Activated T-cell treated with anti-CD3 and anti-CD28 coated beads for 4 hours (primary cell): ENCODE data around the gene CCDC86.
"Not testable (repeated sequence)": the region's sequence is repeated elsewhere in the genome, so short reads cannot be mapped to it uniquely, and the experiment has no call there.

ENCODE experiments used
- DNase-seq: peaks from one replicate; pipeline ENCODE4 v3.0.0-alpha.2; 2020

CCDC86 gene, protein sequence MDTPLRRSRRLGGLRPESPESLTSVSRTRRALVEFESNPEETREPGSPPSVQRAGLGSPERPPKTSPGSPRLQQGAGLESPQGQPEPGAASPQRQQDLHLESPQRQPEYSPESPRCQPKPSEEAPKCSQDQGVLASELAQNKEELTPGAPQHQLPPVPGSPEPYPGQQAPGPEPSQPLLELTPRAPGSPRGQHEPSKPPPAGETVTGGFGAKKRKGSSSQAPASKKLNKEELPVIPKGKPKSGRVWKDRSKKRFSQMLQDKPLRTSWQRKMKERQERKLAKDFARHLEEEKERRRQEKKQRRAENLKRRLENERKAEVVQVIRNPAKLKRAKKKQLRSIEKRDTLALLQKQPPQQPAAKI

DNA sequence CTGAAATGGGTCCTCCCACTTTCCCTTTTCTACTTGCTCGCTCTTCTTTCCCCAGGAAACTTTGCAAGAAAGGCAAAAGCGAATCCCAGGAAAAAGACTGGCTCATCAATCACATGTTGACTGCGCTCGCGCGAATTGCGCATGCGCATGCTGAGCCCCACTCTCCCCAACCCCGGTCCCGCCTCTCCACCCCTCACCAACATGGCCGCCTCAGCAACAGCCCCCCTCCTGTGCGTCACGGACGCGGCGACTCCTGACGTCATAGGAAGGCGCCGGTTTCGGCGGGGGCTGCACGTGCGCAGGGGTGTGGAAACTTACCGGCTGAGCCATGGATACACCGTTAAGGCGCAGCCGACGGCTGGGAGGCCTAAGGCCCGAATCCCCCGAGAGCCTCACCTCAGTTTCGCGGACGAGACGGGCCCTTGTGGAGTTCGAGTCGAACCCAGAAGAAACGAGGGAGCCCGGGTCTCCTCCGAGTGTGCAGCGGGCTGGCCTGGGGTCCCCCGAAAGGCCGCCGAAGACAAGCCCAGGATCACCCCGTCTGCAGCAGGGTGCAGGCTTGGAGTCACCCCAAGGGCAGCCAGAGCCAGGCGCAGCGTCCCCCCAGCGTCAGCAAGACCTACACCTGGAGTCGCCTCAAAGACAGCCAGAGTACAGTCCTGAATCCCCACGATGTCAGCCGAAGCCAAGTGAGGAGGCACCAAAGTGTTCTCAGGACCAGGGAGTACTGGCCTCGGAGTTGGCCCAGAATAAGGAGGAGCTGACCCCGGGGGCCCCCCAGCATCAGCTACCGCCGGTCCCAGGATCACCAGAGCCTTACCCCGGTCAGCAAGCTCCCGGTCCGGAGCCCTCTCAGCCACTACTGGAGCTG lies at the start of gene CCDC86:
Gene CCDC86 (plus strand): TSS at position 317 of the 871 bp plus-strand sequence. CDS start 12 bp downstream, at position 329.
- peak; percentile 100 for DNase-seq

DNA sequence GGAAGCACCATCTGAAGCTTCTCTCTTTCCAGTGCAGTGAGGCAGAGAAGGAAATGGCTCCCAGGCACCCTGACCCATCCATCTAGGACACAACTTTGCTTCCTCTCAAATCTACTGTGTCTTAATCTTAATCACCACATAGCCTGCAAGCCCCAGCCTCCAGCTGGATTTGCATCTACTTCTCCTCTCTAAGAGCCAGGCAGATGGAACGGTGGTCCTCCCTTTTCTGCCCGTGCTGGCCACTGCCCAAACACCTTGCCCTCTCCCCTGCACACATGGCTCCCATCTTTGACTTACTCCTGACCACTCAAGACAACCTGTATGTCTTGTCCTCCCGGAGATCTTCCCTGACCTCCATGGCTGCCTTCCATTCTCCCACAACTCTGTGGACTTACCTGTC lies 49.4 kb upstream of the CCDC86 start:
- no peak for DNase-seq

DNA sequence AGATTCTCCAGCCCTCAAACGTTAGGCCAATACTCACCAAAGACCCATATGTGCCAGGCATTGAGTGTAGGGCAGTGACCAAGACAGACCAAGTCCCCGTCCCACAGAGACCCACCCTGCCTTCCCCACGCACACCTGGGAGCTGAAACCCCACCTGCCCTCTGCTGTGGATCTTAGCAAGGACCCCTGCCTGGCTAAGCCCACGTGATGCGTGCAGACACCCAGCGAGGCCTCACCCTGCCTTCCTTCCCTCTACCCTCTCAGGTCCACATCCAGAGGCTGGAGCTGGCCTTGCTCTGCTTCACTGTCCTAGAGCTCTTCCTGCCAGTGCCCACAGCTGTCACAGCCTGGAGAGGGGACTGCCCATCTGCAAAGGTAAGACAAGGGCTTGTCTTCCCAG lies 46.6 kb upstream of the CCDC86 start:
- no peak for DNase-seq

DNA sequence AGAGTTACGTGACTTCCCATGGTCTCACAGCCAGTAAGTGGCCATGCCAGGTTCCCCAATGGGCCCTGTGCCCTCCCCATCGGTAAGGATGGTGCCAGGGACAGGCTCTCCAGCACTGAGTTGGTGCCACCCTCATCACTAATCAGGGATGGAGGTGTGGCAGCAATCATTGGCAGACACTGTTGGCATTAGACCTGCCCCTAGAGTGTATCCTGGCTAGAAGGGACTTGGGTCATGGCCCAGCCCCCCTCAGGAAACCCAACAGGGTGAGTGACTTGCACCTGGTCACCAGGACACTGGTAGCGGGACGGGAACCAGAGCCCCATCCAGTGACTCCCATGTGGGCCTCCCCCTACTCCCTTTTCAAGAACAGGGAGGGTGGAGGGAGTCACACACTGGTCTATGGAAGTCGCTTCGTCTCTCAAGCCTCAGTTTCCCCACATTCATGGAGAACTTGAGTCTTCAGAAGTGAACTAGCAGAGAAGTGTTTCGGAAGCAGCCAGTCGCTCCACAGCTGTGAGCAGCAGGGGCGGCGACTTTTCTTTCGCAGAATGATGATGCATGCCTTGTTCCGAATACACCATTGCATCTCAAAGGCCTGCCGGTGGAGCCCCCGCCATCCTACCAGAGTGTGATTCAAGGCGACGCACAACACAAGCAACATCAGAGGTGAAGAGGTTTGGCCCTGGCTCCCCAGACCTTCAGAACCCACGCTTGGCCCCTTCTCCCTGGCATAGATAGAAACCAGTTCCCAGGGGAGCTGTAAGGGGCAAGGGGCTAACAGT lies 43.9 kb upstream of the CCDC86 start:
- no peak for DNase-seq

DNA sequence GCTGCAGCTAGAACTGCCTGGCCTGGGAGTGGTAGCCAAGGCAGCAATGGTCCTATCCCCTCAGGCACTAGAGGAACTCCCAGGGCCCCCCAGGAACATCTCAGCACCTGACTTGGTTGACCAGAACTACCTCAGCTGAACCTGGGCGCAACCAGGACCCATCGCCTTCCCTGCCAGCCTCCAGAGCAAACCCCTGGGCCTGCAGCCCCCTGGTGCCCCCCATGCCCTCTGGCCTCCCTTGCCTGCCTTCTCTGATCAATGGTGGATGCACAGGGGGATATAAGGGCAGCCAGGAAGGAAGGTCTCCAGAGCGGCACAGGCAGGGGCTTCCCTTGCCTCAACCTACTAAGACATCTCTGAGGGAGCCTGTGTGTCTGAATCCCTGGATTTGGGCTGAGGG lies 43.3 kb upstream of the CCDC86 start:
- no peak for DNase-seq

DNA sequence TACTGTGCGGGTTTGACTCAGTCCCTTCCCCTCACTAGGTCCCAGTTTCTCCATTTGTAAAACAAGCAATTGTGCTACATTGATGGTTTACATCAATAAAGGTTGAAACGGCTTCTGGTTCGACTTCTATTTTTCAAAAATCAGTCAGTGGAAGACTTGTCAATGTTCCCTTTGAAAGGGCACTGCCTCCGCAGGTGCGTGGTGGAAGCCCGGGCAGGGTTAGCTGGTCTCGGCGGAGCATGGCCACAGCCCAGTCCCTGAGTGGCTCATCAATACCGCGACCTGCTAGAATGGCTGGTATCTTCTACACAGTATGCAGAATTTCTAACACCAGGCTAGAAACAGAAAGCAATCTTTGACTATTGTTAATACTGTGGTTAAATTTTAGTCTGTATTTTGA lies 40.7 kb upstream of the CCDC86 start:
- no peak for DNase-seq

DNA sequence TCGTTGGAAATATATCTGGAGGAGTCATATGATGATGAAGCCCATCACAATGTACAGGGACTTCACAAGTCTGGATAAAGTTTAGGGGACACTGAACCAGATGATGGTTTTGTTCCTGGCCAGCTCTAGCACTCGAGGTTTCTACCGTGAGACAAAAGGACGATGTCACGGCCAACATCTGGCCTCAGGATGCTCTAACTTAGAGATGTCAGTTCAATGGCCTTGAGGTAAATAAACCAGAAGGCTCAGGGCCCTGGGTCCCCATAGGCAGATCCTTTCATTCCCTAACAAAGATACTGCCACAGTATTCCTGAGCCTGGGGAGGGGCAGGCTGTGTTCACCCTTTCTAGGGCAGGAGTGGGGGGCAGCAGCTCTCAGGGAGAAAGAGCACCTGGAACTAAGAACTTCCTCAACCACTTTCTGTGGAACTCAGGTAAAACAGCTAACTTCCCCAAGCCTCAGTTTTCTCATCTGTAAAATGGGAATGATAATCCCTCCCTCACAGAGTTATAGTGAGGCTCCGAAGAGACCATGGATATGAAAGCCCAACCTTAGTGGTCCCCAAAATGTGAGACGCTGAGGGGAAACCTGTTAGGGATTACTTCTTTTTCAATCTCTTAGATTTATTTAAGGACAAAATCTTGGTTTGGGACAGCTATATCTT lies 38.5 kb upstream of the CCDC86 start:
- DNase-seq = no peak

DNA sequence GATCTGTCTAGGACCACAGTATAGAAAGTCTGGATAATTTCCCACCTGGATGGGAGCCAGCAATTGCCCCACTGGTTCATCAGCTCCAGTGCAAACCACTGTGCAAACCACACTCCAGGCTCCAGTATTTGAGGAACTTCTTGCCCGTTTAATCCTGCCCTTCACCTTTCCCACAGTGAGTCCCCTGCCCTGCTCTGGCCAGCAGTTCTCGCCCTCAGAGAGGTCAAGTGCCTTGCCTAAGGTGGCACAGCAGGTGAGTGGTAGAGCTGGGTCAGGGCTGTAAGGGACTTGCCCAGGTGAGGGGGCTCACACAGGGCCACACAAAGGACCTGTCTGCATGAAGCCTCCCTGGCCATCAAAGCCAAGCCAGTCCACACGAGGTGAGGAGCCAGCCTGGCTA lies 32.7 kb upstream of the CCDC86 start:
- no peak for DNase-seq

DNA sequence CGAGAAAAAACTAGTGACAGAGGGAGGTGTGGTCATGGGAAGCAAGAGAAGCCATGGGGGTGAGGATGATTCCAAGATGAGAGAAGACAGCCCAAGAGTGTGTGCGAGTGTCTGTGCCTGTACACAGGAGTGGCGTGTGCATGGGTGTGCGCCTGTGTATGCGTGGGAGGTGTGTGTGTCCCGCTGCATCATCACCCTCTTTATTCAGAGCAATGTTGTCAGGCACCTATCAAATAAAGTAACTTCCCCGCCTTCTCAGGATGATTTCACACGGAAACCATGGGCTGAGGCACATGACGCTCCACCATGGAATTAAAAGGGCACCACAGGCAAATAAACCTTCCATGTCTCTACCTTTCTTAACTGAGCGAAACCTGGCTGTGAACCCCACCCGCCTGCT lies 32.2 kb upstream of the CCDC86 start:
- no peak for DNase-seq

DNA sequence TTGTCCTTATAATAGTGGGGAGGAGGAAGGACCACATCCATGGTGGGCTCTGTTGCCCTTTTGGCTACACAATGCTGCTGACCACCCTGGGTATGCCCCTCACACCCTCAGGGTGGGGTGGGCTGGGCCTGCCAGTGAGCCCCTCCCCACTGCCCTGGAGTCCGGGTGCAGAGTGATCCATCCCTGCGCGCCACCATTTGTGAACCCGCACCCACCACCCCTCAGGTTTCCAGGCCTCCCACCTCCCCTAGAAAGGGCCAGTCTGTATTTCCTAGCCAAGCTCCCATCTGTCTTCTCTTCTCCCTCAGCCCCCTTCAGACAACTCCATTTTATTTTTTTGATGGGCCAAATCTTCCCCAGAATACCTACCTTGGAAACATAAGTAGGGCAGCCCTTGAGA lies 31.8 kb upstream of the CCDC86 start:
- no peak for DNase-seq

DNA sequence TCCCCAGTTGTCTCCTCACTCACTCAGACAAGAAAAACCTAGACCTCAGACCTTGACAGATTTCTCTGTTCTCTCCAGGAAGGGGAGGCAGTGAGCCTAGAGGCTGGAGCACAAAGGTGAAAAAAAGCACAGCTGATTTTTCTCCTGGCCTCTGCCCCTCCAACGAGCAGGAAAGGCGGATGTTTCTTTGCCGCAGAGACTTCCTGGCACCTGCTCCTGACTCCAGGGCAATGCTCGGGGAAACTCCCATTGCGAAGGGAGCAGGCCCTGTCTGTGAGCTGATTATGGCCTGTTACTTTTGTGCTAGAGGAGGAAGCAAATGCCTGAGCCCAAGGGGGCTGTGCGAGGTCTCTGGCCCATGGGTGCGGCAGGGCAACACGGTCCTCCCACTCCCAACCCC lies 31.3 kb upstream of the CCDC86 start:
- DNase-seq = no peak

DNA sequence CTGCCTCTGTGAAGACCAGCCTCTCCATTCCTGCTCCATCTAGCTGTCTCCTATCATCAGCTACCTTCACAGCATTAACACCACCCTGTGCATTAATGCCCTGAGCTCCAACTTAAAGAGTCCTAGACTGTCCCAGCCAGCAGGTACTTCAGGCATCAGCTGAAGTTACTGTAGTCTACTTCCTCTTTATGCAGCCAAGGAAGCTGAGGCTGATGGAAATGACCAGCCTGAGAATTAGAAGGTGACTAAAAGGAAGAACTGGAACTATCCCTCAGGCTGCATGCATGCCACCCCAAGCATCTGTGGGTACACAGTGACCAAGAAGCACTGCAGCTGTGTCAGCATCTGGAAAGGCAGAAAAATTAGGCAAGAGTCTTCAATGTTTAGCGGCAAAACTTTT lies 28.6 kb upstream of the CCDC86 start:
- DNase-seq = no peak

DNA sequence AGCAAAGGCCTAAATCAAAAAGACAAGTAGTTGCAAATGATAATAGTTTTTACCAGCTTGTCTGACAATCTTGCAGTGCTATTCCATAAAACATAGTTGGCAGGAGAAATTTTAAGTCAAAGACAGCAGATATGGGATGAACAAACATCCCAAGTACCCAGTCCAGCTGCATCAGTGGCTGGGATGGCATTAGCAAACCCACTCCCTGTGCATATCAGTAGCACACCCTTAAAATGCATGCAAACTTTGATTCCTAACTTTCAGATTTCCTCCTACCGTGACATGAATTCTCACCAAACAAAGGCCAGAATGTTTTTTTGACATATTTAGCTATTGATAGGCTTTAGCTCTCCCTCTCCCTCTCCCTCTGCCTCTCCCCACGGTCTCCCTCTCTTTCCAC lies 27.8 kb upstream of the CCDC86 start:
- no peak for DNase-seq

DNA sequence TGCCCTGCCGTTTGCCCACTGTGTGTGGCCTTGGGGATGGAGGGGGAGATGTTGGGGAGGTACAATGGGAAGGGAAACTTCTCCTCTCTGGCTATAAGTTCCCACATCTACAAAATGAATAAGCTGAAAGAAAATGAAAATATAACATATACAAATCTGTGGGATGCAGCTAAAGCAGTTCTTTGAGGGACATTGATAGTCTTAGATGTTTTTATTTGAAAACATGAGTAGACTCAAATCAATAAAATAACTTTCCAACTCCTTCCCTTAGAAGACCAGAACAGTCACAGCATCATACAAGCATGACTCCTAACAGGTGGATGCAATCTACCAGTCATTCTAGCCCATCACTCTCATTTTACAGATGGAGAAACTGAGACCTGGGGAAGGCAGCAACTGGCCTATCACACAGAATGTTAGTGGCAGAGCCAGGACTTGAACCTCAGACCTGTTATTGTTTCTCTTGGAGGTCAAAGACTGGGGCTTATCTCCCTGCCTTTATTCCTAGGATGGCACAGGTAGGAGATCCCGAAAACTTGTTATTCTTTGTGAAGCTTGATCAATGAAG lies 25.2 kb upstream of the CCDC86 start:
- no peak for DNase-seq

DNA sequence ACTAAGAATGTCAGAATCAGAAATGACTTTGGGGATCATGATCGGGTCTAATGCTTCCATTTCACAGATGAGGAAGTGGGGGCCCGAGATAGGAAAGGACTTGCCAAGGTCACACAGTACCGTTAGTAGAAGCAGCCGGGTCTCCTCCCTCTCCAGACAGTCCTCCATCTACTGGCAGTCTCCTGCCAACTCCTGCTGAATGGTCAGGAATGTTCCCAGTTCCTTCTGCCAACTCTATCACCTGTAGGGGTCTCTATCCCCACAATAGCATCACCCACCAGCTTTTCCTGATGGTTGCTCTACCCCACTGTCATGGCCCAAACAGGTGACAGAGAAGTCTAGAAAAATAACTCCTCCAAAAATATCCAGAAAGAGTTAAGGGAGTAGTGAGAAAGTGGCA lies 23.9 kb upstream of the CCDC86 start:
- no peak for DNase-seq

DNA sequence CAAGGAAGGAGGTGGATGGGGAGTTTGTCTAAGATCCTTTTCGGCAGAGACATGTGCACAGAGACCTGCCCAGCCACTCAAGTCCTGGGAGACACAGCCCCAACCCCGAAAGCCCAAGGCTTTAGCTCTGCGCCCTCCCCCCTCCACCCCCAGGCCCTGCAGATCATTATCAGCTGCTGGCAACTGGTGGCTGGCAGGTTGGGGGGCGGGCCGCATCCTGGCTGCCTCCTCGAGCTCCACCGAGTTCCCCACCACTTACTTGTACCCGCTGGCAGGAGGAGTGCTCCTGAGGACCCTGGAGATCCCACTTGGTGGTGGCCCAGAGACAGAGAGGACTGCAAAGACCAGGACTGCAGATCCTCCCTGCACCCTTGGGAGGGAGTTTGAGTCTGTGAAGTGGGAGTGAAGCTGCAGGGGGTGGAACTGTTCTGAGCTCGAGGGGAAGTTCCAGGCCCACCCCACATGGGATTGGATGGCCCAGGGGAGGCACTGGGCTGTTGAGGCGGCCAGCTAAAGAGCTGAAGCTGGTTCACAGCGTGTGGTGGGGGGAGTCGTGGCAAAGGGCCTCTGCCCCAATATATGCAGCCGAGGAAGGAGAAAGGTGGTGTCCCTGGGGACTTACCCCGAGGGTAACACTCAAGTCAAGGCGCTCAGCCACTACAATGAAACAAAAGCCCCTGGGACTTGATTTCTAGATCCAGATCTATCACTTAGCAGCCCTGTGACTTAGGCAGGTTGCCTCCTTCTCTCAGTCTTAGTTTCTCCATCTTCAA lies 19.9 kb upstream of the CCDC86 start:
- DNase-seq = no peak

DNA sequence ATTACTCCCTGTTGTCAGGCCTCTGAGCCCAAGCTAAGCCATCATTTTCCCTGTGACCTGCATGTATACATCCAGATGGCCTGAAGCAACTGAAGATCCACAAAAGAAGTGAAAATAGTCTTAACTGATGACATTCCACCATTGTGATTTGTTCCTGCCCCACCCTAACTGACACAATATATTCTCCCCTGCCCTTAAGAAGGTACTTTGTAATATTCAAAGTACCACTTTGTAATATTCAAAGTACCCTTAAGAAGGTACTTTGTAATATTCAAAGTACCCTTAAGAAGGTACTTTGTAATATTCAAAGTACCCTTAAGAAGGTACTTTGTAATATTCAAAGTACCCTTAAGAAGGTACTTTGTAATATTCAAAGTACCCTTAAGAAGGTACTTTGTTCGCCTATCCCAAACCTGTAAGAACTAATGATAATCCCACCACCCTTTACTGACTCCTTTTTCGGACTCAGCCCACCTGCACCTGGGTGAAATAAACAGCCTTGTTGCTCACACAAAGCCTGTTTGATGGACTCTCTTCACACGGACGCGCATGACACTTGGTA lies 18.1 kb upstream of the CCDC86 start:
- DNase-seq = not testable (repeated sequence)

DNA sequence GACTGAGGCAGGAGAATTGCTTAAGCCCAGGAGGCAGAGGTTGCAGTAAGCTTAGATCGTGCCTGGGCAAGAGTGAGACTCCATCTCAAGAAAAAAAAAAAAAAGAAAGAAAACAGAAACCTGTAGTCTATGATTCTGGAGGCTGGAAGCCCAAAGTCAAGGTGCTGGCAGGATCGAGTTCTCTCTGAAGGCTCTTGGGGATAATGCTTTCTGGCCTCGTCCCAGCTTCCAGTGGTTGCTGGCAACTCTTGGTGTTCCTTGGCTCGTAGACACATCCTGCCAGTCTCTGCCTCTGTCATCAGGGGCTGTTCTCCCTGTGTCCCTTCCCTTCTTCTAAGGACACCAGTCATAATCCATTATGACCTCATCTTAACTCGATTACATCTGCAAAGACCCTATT lies 16.8 kb upstream of the CCDC86 start:
- DNase-seq = no peak

DNA sequence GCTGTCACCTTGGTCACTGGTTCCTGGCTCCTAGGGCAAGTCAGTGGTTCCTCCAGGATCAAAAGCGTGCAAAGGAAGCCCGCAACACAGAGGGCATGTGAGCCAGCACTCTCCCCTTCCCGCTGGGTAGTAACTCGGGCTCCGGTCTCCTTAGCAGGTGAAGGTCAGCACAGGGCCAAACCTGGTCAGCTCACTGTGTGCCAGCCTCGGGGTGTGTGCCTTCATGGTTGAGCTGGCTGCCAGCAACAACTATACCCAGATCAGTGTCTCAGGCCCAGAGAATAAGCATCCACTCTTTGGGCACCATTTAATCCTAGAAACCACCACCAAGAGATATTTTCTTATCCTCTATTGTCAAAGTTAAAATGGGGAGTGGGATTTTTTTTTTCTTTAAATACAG lies 16.1 kb upstream of the CCDC86 start:
- no peak for DNase-seq

DNA sequence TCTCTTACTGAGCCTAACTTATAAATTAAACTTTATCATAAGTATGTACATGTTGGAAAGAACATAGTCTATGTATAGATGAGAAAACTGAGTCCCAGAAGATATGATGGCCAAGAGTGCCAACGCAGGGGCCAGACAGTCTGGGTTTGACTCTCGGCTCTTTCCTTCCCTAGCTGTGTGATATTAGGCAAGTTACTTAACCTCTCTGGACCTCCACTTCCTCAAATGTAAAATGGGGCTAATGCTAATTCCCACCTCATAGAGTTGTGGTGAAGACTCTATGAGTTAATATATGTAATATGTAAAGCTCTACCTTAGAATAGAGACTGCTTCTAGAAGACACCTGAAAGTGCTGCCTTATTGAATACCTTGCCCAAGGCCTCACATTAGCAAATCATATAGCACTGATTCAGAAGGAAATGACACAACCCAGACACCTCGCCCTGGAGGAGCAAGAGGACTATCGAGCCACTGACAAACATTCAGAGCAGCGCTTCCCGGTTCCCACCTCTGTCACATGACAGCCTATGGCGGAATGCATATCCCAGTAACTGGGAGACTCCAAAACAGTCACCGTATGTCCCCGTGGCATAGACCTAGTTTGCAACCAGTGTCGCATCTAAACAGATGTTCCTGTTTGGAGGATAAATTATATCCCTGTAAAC lies 11.3 kb upstream of the CCDC86 start:
- peak; percentile 22 for DNase-seq

DNA sequence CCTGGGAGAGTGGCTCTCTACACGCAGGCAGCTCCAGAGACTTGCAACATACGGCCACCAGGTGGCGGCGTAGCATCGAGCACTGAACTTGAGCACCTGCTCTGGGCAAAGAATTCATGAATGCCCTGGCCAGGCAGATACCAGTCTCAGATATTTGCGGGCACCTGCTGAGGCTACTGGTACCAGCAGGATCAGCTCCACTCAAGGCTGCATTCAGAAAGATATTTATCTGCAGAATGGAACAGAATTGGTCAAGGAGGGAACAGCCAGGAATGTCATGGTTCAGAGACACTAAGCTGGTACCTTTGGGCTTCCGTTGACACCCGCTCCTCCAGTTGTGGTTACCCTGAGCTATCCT lies 10.8 kb upstream of the CCDC86 start:
- DNase-seq = peak; percentile 71
